B cell (primary cell): ENCODE data around the gene SIGMAR1.

Source experiments
- CTCF ChIP-seq: fragments of 200-600 bp; IDR thresholded peaks from one replicate; pipeline ENCODE4 v1.8.0; 2022; ENCODE audit warnings: antibody characterized with exemption, mild to moderate bottlenecking
- EZH2 ChIP-seq: IDR thresholded peaks from 2 replicates; pipeline ENCODE4 v1.6.1; 2012; ENCODE audit warnings: borderline replicate concordance, low read depth, mild to moderate bottlenecking, moderate library complexity, low read length; ENCODE audit not compliant: insufficient read depth, poor library complexity, severe bottlenecking

GRCh38 chr9:34685591-34685990, 48.0 kb upstream of the SIGMAR1 start:
- no peak for TF ChIP-seq EZH2
- TF ChIP-seq CTCF: no peak
